CD8-positive, alpha-beta memory T cell (primary cell): Measurements from ENCODE around the gene NT5C. TPM values are rescaled to one million over a fixed set of nuclear protein-coding genes. Genes with fewer than 3 reads are reported as not detected.

Experiments
- CTCF ChIA-PET: fragments of 350-600 bp; sonication (Branson Sonifier 250); formaldehyde crosslinking; loops from one replicate; lab custom pipeline; 2021; ENCODE audit warnings: antibody characterized with exemption; lab: Charles Lee
- POLR2A ChIA-PET: fragments of 350-600 bp; sonication (Branson Sonifier 250); formaldehyde crosslinking; loops from one replicate; lab custom pipeline; 2021; ENCODE audit warnings: antibody characterized with exemption; lab: Charles Lee
- DNase-seq, 5 donors: peaks; one replicate each; pipeline versions ENCODE4 v3.0.0 to v3.0.0-alpha.2; 2020 to 2022; ENCODE audit warnings: mixed read lengths in 1 of 5
- H3K27ac ChIP-seq: one replicate; pipeline ENCODE4 v1.7.0; 2013; ENCODE audit warnings: low read depth, mild to moderate bottlenecking, low read length, moderate library complexity
- H3K27me3 ChIP-seq: 2 replicates; pipeline ENCODE4 v1.7.0; 2013; ENCODE audit warnings: low read length, mild to moderate bottlenecking; ENCODE audit not compliant: insufficient read depth, poor library complexity, severe bottlenecking
- H3K36me3 ChIP-seq: 2 replicates; pipeline ENCODE4 v1.7.0; 2013; ENCODE audit warnings: mild to moderate bottlenecking, low read length, moderate library complexity; ENCODE audit not compliant: insufficient read depth
- H3K4me1 ChIP-seq: 2 replicates; pipeline ENCODE4 v1.7.0; 2013; ENCODE audit warnings: mild to moderate bottlenecking, low read length, moderate library complexity; ENCODE audit not compliant: insufficient read depth
- H3K4me3 ChIP-seq: 2 replicates; pipeline ENCODE4 v1.7.0; 2013; ENCODE audit warnings: mild to moderate bottlenecking, low read length
- H3K9me3 ChIP-seq: 2 replicates; pipeline ENCODE4 v1.7.0; 2013; ENCODE audit warnings: mild to moderate bottlenecking, low read length
- H3K27ac Mint-ChIP-seq, 8 donors: one replicate each; pipeline ENCODE4 v1.8.0; 2020 to 2021; ENCODE audit warnings: mixed read lengths in 8 of 8, mild to moderate bottlenecking in 6 of 8, inconsistent platforms in 3 of 8, moderate library complexity in 3 of 8
- H3K27me3 Mint-ChIP-seq, 2 donors: one replicate each; pipeline ENCODE4 v1.8.0; 2020 to 2021; ENCODE audit warnings: mixed read lengths in 2 of 2, mild to moderate bottlenecking in 1 of 2, moderate library complexity in 1 of 2
- H3K36me3 Mint-ChIP-seq, 3 donors: one replicate each; pipeline ENCODE4 v1.8.0; 2020 to 2021; ENCODE audit warnings: mixed read lengths in 3 of 3, inconsistent platforms in 1 of 3, mild to moderate bottlenecking in 1 of 3
- H3K4me1 Mint-ChIP-seq, 3 donors: one replicate each; pipeline ENCODE4 v1.8.0; 2020 to 2021; ENCODE audit warnings: mixed read lengths in 3 of 3, inconsistent platforms in 1 of 3, mild to moderate bottlenecking in 1 of 3
- H3K4me3 Mint-ChIP-seq, 7 donors: one replicate each; pipeline ENCODE4 v1.8.0; 2020 to 2021; ENCODE audit warnings: mixed read lengths in 7 of 7, mild to moderate bottlenecking in 6 of 7, moderate library complexity in 4 of 7, inconsistent platforms in 2 of 7
- H3K9me3 Mint-ChIP-seq, 5 donors: one replicate each; pipeline ENCODE4 v1.8.0; 2020 to 2022; ENCODE audit warnings: mixed read lengths in 5 of 5, mild to moderate bottlenecking in 3 of 5, moderate library complexity in 2 of 5, inconsistent platforms in 1 of 5
- polyA plus RNA-seq: library from polyadenylated mRNA; unstranded; fragments of 300-500 nt; fragmentation: Illumina TruSeq; gene quantifications from one replicate; pipeline ENCODE4 v1.2.3, GENCODE V29; 2021
- total RNA-seq, 2 experiments: library from RNA; stranded (reverse); gene quantifications; one replicate each; pipeline ENCODE4 v1.2.3, GENCODE V29; 2021

The NT5C gene
- total and polyA plus RNA-seq, 3 experiments from 2014 or later, result 42.3 to 84.8 (median 75.7) TPM

- peaks cover 17% of the 10 kb centered on the region for H3K4me1 ChIP-seq
- CTCF ChIA-PET, result interaction anchor here (0.7 kb wide), 1 partner anchor 67 kb away, joined by 3 read pairs; no protein-coding TSS in a partner anchor
- Mint-ChIP-seq H3K4me1 (peaks cover 20 to 31% (median 24%) of the 10 kb centered on the region in 3 donors), H3K27ac (peak overlapping the region in 2 of 8 donors; percentile 69 to 81), H3K36me3 (peaks cover 0 to 11% (median 5%) of the 10 kb centered on the region in 3 donors), H3K9me3 (no peaks in the 10 kb centered on the region), H3K27me3 (no peaks in the 10 kb centered on the region), H3K4me3 (peak overlapping the region; percentile 87 to 93 (median 91))
- no peak for DNase-seq
- no peaks in the 10 kb centered on the region for H3K27me3 ChIP-seq
- H3K9me3 ChIP-seq, result no peaks in the 10 kb centered on the region
- H3K36me3 ChIP-seq, result no peaks in the 10 kb centered on the region
- POLR2A ChIA-PET, result no interaction called here
- no peak overlapping the region for H3K4me3 ChIP-seq
- H3K27ac ChIP-seq, result no peak overlapping the region
Measured at GRCh38 chr17:75108193-75108592, 23.3 kb downstream of the NT5C start.

GRCh38 chr17:75105126-75106080 lies 26.1 kb downstream of the NT5C start:
- POLR2A ChIA-PET, result interaction anchor here (0.5 to 0.6 kb wide), 2 partner anchors 32 to 70 kb away, joined by 3 read pairs; no protein-coding TSS in a partner anchor
- Histone ChIP-seq H3K27ac (no peak overlapping the region), H3K36me3 (no peaks in the 10 kb centered on the region), H3K4me3 (no peak overlapping the region), H3K27me3 (no peaks in the 10 kb centered on the region), H3K4me1 (peaks cover 10% of the 10 kb centered on the region), H3K9me3 (no peaks in the 10 kb centered on the region)
- Mint-ChIP-seq H3K27ac (no peak overlapping the region), H3K9me3 (no peaks in the 10 kb centered on the region), H3K27me3 (no peaks in the 10 kb centered on the region), H3K36me3 (peaks cover 0 to 5% (median 0%) of the 10 kb centered on the region in 3 donors), H3K4me1 (peaks cover 10 to 12% (median 11%) of the 10 kb centered on the region in 3 donors), H3K4me3 (peak overlapping the region in 1 of 7 donors; percentile 66)
- CTCF ChIA-PET, result interaction anchor here (0.6 to 5.0 kb wide), 5 partner anchors 8 to 367 kb away, joined by 3 to 29 read pairs (median 3); no protein-coding TSS in a partner anchor
- DNase-seq, result no peak

GRCh38 chr17:75103601-75104554 lies 27.7 kb downstream of the NT5C start:
- Mint-ChIP-seq H3K36me3 (peaks cover 0 to 2% (median 0%) of the 10 kb centered on the region in 3 donors), H3K4me3 (no peak overlapping the region), H3K4me1 (peaks cover 6 to 7% (median 6%) of the 10 kb centered on the region in 3 donors), H3K9me3 (no peaks in the 10 kb centered on the region), H3K27ac (peak overlapping the region in 1 of 8 donors; percentile 87), H3K27me3 (no peaks in the 10 kb centered on the region)
- H3K4me3 ChIP-seq, result no peak overlapping the region
- no peak overlapping the region for H3K27ac ChIP-seq
- no peaks in the 10 kb centered on the region for H3K36me3 ChIP-seq
- H3K27me3 ChIP-seq, result no peaks in the 10 kb centered on the region
- POLR2A ChIA-PET, result no interaction called here
- CTCF ChIA-PET, result interaction anchor here (5.0 kb wide), 1 partner anchor 10 kb away, joined by 29 read pairs; no protein-coding TSS in a partner anchor
- H3K9me3 ChIP-seq, result no peaks in the 10 kb centered on the region
- peaks cover 4% of the 10 kb centered on the region for H3K4me1 ChIP-seq
- no peak for DNase-seq

- ChIA-PET POLR2A (no interaction called here), CTCF (interaction anchor here (5.0 kb wide), 1 partner anchor 11 kb away, joined by 29 read pairs; no protein-coding TSS in a partner anchor)
- no peaks in the 10 kb centered on the region for H3K27me3 ChIP-seq
Measured at GRCh38 chr17:75102385-75102821, 29.1 kb downstream of the NT5C start.

GRCh38 chr17:75099881-75100595 lies 31.5 kb downstream of the NT5C start:
- H3K9me3 ChIP-seq, result no peaks in the 10 kb centered on the region
- no peaks in the 10 kb centered on the region for H3K27me3 Mint-ChIP-seq
- H3K4me1 Mint-ChIP-seq, result no peaks in the 10 kb centered on the region
- no peaks in the 10 kb centered on the region for H3K9me3 Mint-ChIP-seq
- CTCF ChIA-PET, result no interaction called here
- no peaks in the 10 kb centered on the region for H3K36me3 ChIP-seq
- no peak overlapping the region for H3K27ac Mint-ChIP-seq
- H3K27me3 ChIP-seq, result no peaks in the 10 kb centered on the region
- no peak overlapping the region for H3K4me3 ChIP-seq
- H3K4me1 ChIP-seq, result no peaks in the 10 kb centered on the region
- POLR2A ChIA-PET, result no interaction called here
- peaks cover 0 to 2% (median 0%) of the 10 kb centered on the region in 3 donors for H3K36me3 Mint-ChIP-seq
- H3K27ac ChIP-seq, result no peak overlapping the region
- H3K4me3 Mint-ChIP-seq, result no peak overlapping the region
- no peak for DNase-seq

More at GRCh38 chr17:75102385-75102821, 29.1 kb downstream of the NT5C start:
- Histone ChIP-seq H3K27ac (no peak overlapping the region), H3K4me1 (no peaks in the 10 kb centered on the region), H3K36me3 (no peaks in the 10 kb centered on the region), H3K4me3 (no peak overlapping the region), H3K9me3 (no peaks in the 10 kb centered on the region)
- DNase-seq, result no peak
- Mint-ChIP-seq H3K27me3 (no peaks in the 10 kb centered on the region), H3K9me3 (no peaks in the 10 kb centered on the region), H3K4me1 (no peaks in the 10 kb centered on the region), H3K36me3 (peaks cover 0 to 2% (median 0%) of the 10 kb centered on the region in 3 donors), H3K27ac (peak overlapping the region in 1 of 8 donors; percentile 94), H3K4me3 (no peak overlapping the region)

- Histone ChIP-seq H3K4me1 (no peaks in the 10 kb centered on the region), H3K27me3 (no peaks in the 10 kb centered on the region), H3K9me3 (no peaks in the 10 kb centered on the region), H3K4me3 (no peak overlapping the region), H3K27ac (no peak overlapping the region), H3K36me3 (no peaks in the 10 kb centered on the region)
- ChIA-PET CTCF (no interaction called here), POLR2A (no interaction called here)
- no peaks in the 10 kb centered on the region for H3K27me3 Mint-ChIP-seq
- H3K4me3 Mint-ChIP-seq, result no peak overlapping the region
- peak overlapping the region in 1 of 8 donors; percentile 89 for H3K27ac Mint-ChIP-seq
- no peaks in the 10 kb centered on the region for H3K9me3 Mint-ChIP-seq
- DNase-seq, result no peak
- H3K36me3 Mint-ChIP-seq, result peaks cover 0 to 2% (median 0%) of the 10 kb centered on the region in 3 donors
- H3K4me1 Mint-ChIP-seq, result no peaks in the 10 kb centered on the region
Measured at GRCh38 chr17:75098861-75099260, 32.7 kb downstream of the NT5C start.

- no peak for DNase-seq
- Mint-ChIP-seq H3K9me3 (no peaks in the 10 kb centered on the region), H3K4me3 (no peak overlapping the region), H3K36me3 (peaks cover 0 to 2% (median 0%) of the 10 kb centered on the region in 3 donors), H3K4me1 (no peaks in the 10 kb centered on the region), H3K27me3 (no peaks in the 10 kb centered on the region), H3K27ac (peak overlapping the region in 1 of 8 donors; percentile 51)
- Histone ChIP-seq H3K4me3 (no peak overlapping the region), H3K27me3 (no peaks in the 10 kb centered on the region), H3K9me3 (no peaks in the 10 kb centered on the region), H3K27ac (no peak overlapping the region), H3K4me1 (no peaks in the 10 kb centered on the region), H3K36me3 (no peaks in the 10 kb centered on the region)
- ChIA-PET CTCF (no interaction called here), POLR2A (no interaction called here)
Measured at GRCh38 chr17:75097865-75098264, 33.7 kb downstream of the NT5C start.
